ENCODE data around the gene SORL1-AS1.

The SORL1-AS1 gene

GRCh38 chr11:121476379-121477032 lies 23.7 kb upstream of the SORL1-AS1 start:
- no peak for DNase-seq (ENCODE audit: low read depth)

GRCh38 chr11:121474680-121475079 lies 21.9 kb upstream of the SORL1-AS1 start:
- DNase-seq (ENCODE audit: low read depth) = no peak

GRCh38 chr11:121473064-121473777 lies 20.5 kb upstream of the SORL1-AS1 start:
- no peak for DNase-seq (ENCODE audit: low read depth)

- no peak for DNase-seq (ENCODE audit: low read depth)
Measured at GRCh38 chr11:121472312-121472711, 19.5 kb upstream of the SORL1-AS1 start.

GRCh38 chr11:121471167-121471566 lies 18.4 kb upstream of the SORL1-AS1 start:
- no peak for DNase-seq (ENCODE audit: low read depth)

- no peak for DNase-seq (ENCODE audit: low read depth)
Measured at GRCh38 chr11:121469910-121470309, 17.1 kb upstream of the SORL1-AS1 start.

- DNase-seq (ENCODE audit: low read depth) = peak; percentile 81
Measured at GRCh38 chr11:121467965-121468364, 15.2 kb upstream of the SORL1-AS1 start.

GRCh38 chr11:121467471-121467870 lies 14.7 kb upstream of the SORL1-AS1 start:
- DNase-seq (ENCODE audit: low read depth) = no peak

GRCh38 chr11:121466063-121466794 lies 13.5 kb upstream of the SORL1-AS1 start:
- DNase-seq (ENCODE audit: low read depth) = peak; percentile 32

GRCh38 chr11:121465709-121466062 lies 12.9 kb upstream of the SORL1-AS1 start:
- no peak for DNase-seq (ENCODE audit: low read depth)

GRCh38 chr11:121464352-121464946 lies 11.7 kb upstream of the SORL1-AS1 start:
- DNase-seq (ENCODE audit: low read depth) = peak; percentile 79

- DNase-seq (ENCODE audit: low read depth) = no peak
Measured at GRCh38 chr11:121463689-121464335, 11.0 kb upstream of the SORL1-AS1 start.

GRCh38 chr11:121461843-121462242 lies 9.1 kb upstream of the SORL1-AS1 start:
- no peak for DNase-seq (ENCODE audit: low read depth)

GRCh38 chr11:121460941-121461514 lies 8.3 kb upstream of the SORL1-AS1 start:
- no peak for DNase-seq (ENCODE audit: low read depth)

- peak; percentile 29 for DNase-seq (ENCODE audit: low read depth)
Measured at GRCh38 chr11:121459413-121460017, 6.7 kb upstream of the SORL1-AS1 start.

GRCh38 chr11:121458551-121458950 lies 5.8 kb upstream of the SORL1-AS1 start:
- no peak for DNase-seq (ENCODE audit: low read depth)

GRCh38 chr11:121456816-121457431 lies 4.2 kb upstream of the SORL1-AS1 start:
- no peak for DNase-seq (ENCODE audit: low read depth)

- no peak for DNase-seq (ENCODE audit: low read depth)
Measured at GRCh38 chr11:121456151-121456550, 3.4 kb upstream of the SORL1-AS1 start.

- no peak for DNase-seq (ENCODE audit: low read depth)
Measured at GRCh38 chr11:121455115-121455514, 2.3 kb upstream of the SORL1-AS1 start.

GRCh38 chr11:121453589-121454299 lies 977 bp upstream of the SORL1-AS1 start:
- DNase-seq (ENCODE audit: low read depth) = no peak

All from T-helper 22 cell (primary cell).